HepG2 (cell line): ENCODE results near the gene SLC17A3. TPM values are rescaled to one million over a fixed set of nuclear protein-coding genes. Genes with fewer than 3 reads are reported as not detected.

ENCODE experiments used
- EP300 ChIP-seq, 3 experiments: sonication (generic) in 1 of 3; formaldehyde crosslinking in 1 of 3; IDR thresholded peaks; 2 replicates each; pipeline versions ENCODE4 v1.5.1 to v1.6.1; 2011 to 2020; ENCODE audit warnings: low read depth in 2 of 3, low read length in 2 of 3, borderline replicate concordance in 1 of 3, improper control_type of control experiment in 1 of 3, mild to moderate bottlenecking in 1 of 3, missing genetic modification reagents in 1 of 3, moderate library complexity in 1 of 3
- ETV5 ChIP-seq: IDR thresholded peaks from 2 replicates; pipeline ENCODE4 v1.6.1; 2018; ENCODE audit warnings: missing biosample characterization, missing genetic modification reagents, inconsistent platforms, borderline replicate concordance
- FOXA1 ChIP-seq, 2 experiments: fragments of 450-650 bp in 1 of 2; sonication (generic) in 1 of 2; formaldehyde crosslinking in 1 of 2; IDR thresholded peaks; 2 replicates each; pipeline versions ENCODE4 v1.4.0 to v1.6.1; 2016 to 2020; ENCODE audit warnings: missing genetic modification reagents in 1 of 2
- FOXJ3 ChIP-seq: sonication (generic); formaldehyde crosslinking; IDR thresholded peaks from 2 replicates; pipeline ENCODE4 v1.4.0; 2020; ENCODE audit warnings: missing genetic modification reagents, mild to moderate bottlenecking, borderline replicate concordance
- FOXK1 ChIP-seq: sonication (generic); formaldehyde crosslinking; IDR thresholded peaks from 2 replicates; pipeline ENCODE4 v1.4.0; 2020; ENCODE audit warnings: low read depth, missing genetic modification reagents, borderline replicate concordance
- HMG20A ChIP-seq: IDR thresholded peaks from 2 replicates; pipeline ENCODE4 v1.6.1; 2016; ENCODE audit warnings: borderline replicate concordance
- JUND ChIP-seq: sonication (generic); formaldehyde crosslinking; IDR thresholded peaks from 2 replicates; pipeline ENCODE4 v1.8.0; 2022; ENCODE audit warnings: mild to moderate bottlenecking, missing genetic modification reagents
- KAT8 ChIP-seq: IDR thresholded peaks from 2 replicates; pipeline ENCODE4 v1.6.1; 2016; ENCODE audit warnings: missing genetic modification reagents, missing compliant biosample characterization
- RCOR2 ChIP-seq: IDR thresholded peaks from 2 replicates; pipeline ENCODE4 v1.6.1; 2016; ENCODE audit warnings: missing biosample characterization, missing genetic modification reagents
- SALL2 ChIP-seq: sonication (generic); formaldehyde crosslinking; IDR thresholded peaks from 2 replicates; pipeline ENCODE4 v1.8.1; 2023; ENCODE audit warnings: mild to moderate bottlenecking, missing genetic modification reagents, inconsistent platforms
- SAP130 ChIP-seq: IDR thresholded peaks from 2 replicates; pipeline ENCODE4 v1.6.1; 2016; ENCODE audit warnings: low read depth
- SP5 ChIP-seq: IDR thresholded peaks from 2 replicates; pipeline ENCODE4 v1.6.1; 2016; ENCODE audit warnings: low read depth, borderline replicate concordance
- TBX2 ChIP-seq: sonication (generic); formaldehyde crosslinking; IDR thresholded peaks from 2 replicates; pipeline ENCODE4 v1.5.0; 2020; ENCODE audit warnings: missing genetic modification reagents, mild to moderate bottlenecking, borderline replicate concordance
- ZBTB21 ChIP-seq: sonication (generic); formaldehyde crosslinking; IDR thresholded peaks from 2 replicates; pipeline ENCODE4 v1.4.0; 2020; ENCODE audit warnings: missing genetic modification reagents
- ZNF12 ChIP-seq: sonication (generic); formaldehyde crosslinking; IDR thresholded peaks from 2 replicates; pipeline ENCODE4 v1.5.0; 2020; ENCODE audit warnings: missing genetic modification reagents
- ZNF3 ChIP-seq: IDR thresholded peaks from 2 replicates; pipeline ENCODE4 v1.7.0; 2017; ENCODE audit warnings: inconsistent platforms
- ZNF616 ChIP-seq: sonication (generic); formaldehyde crosslinking; IDR thresholded peaks from 2 replicates; pipeline ENCODE4 v1.5.0; 2020; ENCODE audit warnings: low read depth, mild to moderate bottlenecking, missing genetic modification reagents
- ZSCAN20 ChIP-seq: sonication (generic); formaldehyde crosslinking; IDR thresholded peaks from 2 replicates; pipeline ENCODE4 v1.4.0; 2020; ENCODE audit warnings: missing genetic modification reagents, mild to moderate bottlenecking, borderline replicate concordance
- polyA plus RNA-seq, 8 experiments: library from polyadenylated mRNA; depleted of rRNA in 3 of 8; stranded (reverse) in 7 of 8; unstranded in 1 of 8; fragments of >200 nt; fragmentation: Illumina TruSeq in 4 of 8; extraction: Trizol in 4 of 8; gene quantifications; 2 replicates each; pipeline versions ENCODE4 v1.2.1 to v1.2.3, GENCODE V29; 2011 to 2016; ENCODE audit warnings: low read depth in 4 of 8, missing spikeins in 1 of 8, mixed read lengths in 1 of 8; ENCODE audit not compliant: insufficient read depth in 1 of 8
- total RNA-seq, 5 experiments: library from RNA; depleted of rRNA; stranded (reverse); fragments of >200 nt; fragmentation: Illumina TruSeq; extraction: Trizol; gene quantifications; 2 replicates each; pipeline ENCODE4 v1.2.3, GENCODE V29; 2016; ENCODE audit warnings: low read depth in 1 of 5
- TF ChIP-seq, protein P1 (sequence below): IDR thresholded peaks from 2 replicates; pipeline ENCODE4 v1.6.1; 2016; ENCODE audit warnings: missing genetic modification reagents, missing compliant biosample characterization
- TF ChIP-seq, protein P2 (sequence below): sonication (generic); formaldehyde crosslinking; IDR thresholded peaks from 2 replicates; pipeline ENCODE4 v1.4.0; 2020; ENCODE audit warnings: missing genetic modification reagents, borderline replicate concordance
- TF ChIP-seq, protein P3 (sequence below): IDR thresholded peaks from 2 replicates; pipeline ENCODE4 v1.6.1; 2012; ENCODE audit warnings: low read depth, low read length, improper control_type of control experiment
- TF ChIP-seq, protein P4 (sequence below): sonication (generic); formaldehyde crosslinking; IDR thresholded peaks from 2 replicates; pipeline ENCODE4 v1.8.0; 2022; ENCODE audit warnings: mild to moderate bottlenecking, missing genetic modification reagents

The SLC17A3 gene
- total and polyA plus RNA-seq, 2 of the 13 experiments (the other 11 are each of a cell fraction or from before 2014, with no cell fraction given) = 0.09 to 0.11 TPM

DNA sequence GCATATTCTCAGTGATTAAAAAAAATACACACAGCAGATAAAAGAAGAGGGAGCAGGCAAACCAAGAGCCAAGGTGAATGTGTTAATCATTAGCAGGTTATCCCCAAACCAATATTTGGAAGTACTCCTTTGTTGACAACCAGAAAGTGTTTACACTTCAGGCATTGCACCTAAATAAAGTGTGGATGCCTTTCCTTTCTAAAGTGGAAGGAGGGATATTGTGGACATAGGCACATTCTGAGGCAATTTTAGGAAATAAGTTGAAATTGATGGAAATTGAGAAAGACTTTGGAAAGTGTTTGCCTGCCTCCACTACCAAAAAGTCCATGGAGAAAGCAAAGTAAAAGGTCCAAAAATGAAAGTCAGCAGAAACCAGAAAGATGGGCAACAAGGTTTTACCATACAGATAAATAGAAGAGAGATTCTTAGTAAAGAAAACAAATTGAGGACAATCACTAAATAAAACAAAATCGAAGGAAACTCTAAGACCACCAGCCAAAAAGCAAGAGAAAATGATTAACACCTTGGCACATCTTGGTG, 33.5 kb upstream of the SLC17A3 start (continued):
- TF ChIP-seq SAP130 (CRISPR knock-in tag) (peak; percentile 82), ZNF616 (CRISPR knock-in tag) (no peak), KAT8 (CRISPR knock-in tag) (peak; percentile 67), RCOR2 (CRISPR knock-in tag) (peak; percentile 97), HMG20A (CRISPR knock-in tag) (peak; percentile 97), ETV5 (peak; percentile 59; the same call in 1 of the 2 replicates), JUND (CRISPR knock-in tag) (0 out of 2 replicates have a peak, but pooled peaks have one; percentile 29), EP300 (IDR thresholded peaks at IDR 0.05; ENCODE audit: low read depth in 2 of 2, low read length in 2 of 2) (peak in 1 of 2 experiments; percentile 98; a peak in 2 of 4 replicates), EP300 (CRISPR knock-in tag; IDR thresholded peaks at IDR 0.05; ENCODE audit: borderline replicate concordance) (peak; percentile 78; the same call in 1 of the 2 replicates), ZNF3 (CRISPR knock-in tag) (peak; percentile 58; the same call in 1 of the 2 replicates), FOXK1 (CRISPR knock-in tag) (peak; percentile 96), FOXJ3 (peak; percentile 96; the same call in 1 of the 2 replicates), ZSCAN20 (CRISPR knock-in tag) (no peak), FOXA1 (IDR thresholded peaks at IDR 0.05) (peak; percentile 73; the same call in 1 of the 2 replicates), FOXA1 (CRISPR knock-in tag; IDR thresholded peaks at IDR 0.05) (peak; percentile 96), TBX2 (CRISPR knock-in tag) (peak; percentile 81), ZNF12 (CRISPR knock-in tag) (peak; percentile 52; the same call in 1 of the 2 replicates), ZBTB21 (CRISPR knock-in tag) (no peak), SALL2 (no peak), SP5 (CRISPR knock-in tag) (peak; percentile 72; the same call in 1 of the 2 replicates)
- TF ChIP-seq, protein P1, sequence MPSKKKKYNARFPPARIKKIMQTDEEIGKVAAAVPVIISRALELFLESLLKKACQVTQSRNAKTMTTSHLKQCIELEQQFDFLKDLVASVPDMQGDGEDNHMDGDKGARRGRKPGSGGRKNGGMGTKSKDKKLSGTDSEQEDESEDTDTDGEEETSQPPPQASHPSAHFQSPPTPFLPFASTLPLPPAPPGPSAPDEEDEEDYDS (CRISPR knock-in tag) = peak; percentile 62; the same call in 1 of the 2 replicates
- TF ChIP-seq, protein P2, sequence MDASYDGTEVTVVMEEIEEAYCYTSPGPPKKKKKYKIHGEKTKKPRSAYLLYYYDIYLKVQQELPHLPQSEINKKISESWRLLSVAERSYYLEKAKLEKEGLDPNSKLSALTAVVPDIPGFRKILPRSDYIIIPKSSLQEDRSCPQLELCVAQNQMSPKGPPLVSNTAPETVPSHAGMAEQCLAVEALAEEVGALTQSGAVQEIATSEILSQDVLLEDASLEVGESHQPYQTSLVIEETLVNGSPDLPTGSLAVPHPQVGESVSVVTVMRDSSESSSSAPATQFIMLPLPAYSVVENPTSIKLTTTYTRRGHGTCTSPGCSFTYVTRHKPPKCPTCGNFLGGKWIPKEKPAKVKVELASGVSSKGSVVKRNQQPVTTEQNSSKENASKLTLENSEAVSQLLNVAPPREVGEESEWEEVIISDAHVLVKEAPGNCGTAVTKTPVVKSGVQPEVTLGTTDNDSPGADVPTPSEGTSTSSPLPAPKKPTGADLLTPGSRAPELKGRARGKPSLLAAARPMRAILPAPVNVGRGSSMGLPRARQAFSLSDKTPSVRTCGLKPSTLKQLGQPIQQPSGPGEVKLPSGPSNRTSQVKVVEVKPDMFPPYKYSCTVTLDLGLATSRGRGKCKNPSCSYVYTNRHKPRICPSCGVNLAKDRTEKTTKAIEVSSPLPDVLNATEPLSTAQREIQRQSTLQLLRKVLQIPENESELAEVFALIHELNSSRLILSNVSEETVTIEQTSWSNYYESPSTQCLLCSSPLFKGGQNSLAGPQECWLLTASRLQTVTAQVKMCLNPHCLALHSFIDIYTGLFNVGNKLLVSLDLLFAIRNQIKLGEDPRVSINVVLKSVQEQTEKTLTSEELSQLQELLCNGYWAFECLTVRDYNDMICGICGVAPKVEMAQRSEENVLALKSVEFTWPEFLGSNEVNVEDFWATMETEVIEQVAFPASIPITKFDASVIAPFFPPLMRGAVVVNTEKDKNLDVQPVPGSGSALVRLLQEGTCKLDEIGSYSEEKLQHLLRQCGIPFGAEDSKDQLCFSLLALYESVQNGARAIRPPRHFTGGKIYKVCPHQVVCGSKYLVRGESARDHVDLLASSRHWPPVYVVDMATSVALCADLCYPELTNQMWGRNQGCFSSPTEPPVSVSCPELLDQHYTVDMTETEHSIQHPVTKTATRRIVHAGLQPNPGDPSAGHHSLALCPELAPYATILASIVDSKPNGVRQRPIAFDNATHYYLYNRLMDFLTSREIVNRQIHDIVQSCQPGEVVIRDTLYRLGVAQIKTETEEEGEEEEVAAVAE = peak; percentile 81; the same call in 1 of the 2 replicates
- TF ChIP-seq, protein P3, sequence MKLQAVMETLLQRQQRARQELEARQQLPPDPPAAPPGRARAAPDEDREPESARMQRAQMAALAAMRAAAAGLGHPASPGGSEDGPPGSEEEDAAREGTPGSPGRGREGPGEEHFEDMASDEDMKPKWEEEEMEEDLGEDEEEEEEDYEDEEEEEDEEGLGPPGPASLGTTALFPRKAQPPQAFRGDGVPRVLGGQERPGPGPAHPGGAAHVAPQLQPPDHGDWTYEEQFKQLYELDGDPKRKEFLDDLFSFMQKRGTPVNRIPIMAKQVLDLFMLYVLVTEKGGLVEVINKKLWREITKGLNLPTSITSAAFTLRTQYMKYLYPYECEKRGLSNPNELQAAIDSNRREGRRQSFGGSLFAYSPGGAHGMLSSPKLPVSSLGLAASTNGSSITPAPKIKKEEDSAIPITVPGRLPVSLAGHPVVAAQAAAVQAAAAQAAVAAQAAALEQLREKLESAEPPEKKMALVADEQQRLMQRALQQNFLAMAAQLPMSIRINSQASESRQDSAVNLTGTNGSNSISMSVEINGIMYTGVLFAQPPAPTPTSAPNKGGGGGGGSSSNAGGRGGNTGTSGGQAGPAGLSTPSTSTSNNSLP = peak; percentile 77
- TF ChIP-seq, protein P4, sequence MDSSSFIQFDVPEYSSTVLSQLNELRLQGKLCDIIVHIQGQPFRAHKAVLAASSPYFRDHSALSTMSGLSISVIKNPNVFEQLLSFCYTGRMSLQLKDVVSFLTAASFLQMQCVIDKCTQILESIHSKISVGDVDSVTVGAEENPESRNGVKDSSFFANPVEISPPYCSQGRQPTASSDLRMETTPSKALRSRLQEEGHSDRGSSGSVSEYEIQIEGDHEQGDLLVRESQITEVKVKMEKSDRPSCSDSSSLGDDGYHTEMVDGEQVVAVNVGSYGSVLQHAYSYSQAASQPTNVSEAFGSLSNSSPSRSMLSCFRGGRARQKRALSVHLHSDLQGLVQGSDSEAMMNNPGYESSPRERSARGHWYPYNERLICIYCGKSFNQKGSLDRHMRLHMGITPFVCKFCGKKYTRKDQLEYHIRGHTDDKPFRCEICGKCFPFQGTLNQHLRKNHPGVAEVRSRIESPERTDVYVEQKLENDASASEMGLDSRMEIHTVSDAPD = peak; percentile 83; the same call in 1 of the 2 replicates
